Measurements from ENCODE around the gene LITAFD. TPM values are rescaled to one million over a fixed set of nuclear protein-coding genes. Genes with fewer than 3 reads are reported as not detected.
A peak's percentile ranks its signal among the peaks of the same experiment; 100 is the strongest.

Gene LITAFD
- polyA plus RNA-seq, 1 experiment, result not detected

DNA sequence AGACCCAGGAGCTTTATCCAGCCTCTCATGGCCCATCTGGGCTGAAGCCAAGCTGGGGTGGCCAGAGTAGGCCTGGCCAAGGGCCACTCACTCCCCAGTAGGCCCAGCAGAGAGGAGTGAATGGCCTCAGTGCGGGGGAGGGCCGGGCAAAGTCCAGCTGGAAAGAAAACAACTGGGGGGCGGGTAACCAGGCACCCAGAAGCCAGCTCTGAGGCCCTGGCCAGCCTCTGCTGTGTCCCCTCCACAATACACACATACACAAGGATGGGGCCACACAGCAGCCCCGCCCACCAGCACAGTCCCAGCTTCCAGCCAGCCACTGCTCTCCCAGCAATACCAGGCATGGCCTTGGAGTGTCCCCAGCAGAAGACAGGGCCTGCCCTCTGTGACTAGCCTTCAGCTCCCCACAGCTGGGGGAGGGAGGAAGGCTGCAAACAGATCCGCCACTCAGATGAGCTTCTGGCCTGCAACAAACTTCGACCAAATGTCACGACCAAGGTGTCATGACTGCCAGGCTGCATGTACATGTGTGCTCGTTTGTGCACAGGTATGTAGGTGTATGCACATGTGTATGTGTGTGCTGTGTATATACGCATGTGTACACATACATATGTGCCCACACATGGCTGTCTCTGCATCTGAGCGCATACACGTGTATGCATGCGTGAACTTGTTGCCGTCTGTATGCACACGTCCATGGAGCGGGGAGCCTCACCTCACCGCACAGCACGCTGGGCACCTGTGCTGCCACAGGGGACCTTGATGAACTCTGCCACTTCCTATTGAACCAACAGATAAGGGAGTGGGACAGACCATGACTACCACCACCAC lies 18.3 kb upstream of the LITAFD start:
- ChIA-PET CTCF (interaction anchor here (3.8 kb wide), 1 partner anchor 16 kb away, joined by 24 read pairs; the partner anchor contains the start of gene LITAFD), POLR2A (no interaction called here)
- Histone ChIP-seq H3K36me3 (ENCODE audit: control insufficient read depth, insufficient read depth, low read length) (peaks cover 9% of the 10 kb centered on the region), H3K27me3 (ENCODE audit: control insufficient read depth, insufficient read depth, low read length) (no peaks in the 10 kb centered on the region), H3K4me3 (ENCODE audit: low read depth, low read length) (no peak overlapping the region)
- TF ChIP-seq, protein P1, sequence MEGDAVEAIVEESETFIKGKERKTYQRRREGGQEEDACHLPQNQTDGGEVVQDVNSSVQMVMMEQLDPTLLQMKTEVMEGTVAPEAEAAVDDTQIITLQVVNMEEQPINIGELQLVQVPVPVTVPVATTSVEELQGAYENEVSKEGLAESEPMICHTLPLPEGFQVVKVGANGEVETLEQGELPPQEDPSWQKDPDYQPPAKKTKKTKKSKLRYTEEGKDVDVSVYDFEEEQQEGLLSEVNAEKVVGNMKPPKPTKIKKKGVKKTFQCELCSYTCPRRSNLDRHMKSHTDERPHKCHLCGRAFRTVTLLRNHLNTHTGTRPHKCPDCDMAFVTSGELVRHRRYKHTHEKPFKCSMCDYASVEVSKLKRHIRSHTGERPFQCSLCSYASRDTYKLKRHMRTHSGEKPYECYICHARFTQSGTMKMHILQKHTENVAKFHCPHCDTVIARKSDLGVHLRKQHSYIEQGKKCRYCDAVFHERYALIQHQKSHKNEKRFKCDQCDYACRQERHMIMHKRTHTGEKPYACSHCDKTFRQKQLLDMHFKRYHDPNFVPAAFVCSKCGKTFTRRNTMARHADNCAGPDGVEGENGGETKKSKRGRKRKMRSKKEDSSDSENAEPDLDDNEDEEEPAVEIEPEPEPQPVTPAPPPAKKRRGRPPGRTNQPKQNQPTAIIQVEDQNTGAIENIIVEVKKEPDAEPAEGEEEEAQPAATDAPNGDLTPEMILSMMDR (IDR thresholded peaks at IDR 0.05; ENCODE audit: insufficient read depth, low read depth, low read length), result no peak
- DNase-seq (ENCODE audit: low read depth), result no peak

DNA sequence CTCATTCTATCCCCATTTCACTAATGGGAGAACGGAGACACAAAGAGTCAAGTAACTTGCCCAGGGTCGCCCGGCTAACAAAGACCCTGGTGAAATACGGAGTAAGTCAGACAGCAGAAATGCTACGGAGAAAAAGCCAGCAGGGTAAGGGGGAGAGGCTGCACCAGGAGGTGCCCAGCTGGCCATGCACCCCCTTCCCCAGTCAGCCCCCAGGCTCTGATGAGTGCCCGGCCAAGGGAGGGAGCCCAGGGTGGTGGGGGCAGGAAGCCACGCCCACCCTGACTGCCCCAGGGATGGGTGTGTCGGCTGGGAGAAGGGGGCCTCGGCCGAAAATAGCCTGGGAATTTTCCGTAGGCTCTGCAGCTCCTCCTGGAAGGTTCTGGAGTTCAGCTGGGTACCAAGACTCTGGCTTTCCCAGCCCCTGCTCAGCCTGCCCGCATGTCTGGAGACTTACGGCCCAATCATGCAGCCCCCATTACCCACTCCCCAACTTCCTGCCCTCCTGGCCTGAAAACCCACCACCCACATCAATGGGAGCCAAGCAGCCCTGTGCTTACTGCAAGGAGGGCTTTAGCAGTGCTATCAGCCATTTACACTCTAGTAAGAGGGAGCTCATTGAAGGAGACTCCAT lies 17.6 kb upstream of the LITAFD start:
- Histone ChIP-seq H3K4me3 (ENCODE audit: low read depth, low read length) (no peak overlapping the region), H3K27me3 (ENCODE audit: control insufficient read depth, insufficient read depth, low read length) (no peaks in the 10 kb centered on the region), H3K36me3 (ENCODE audit: control insufficient read depth, insufficient read depth, low read length) (peaks cover 3% of the 10 kb centered on the region)
- TF ChIP-seq, protein P1 (IDR thresholded peaks at IDR 0.05; ENCODE audit: insufficient read depth, low read depth, low read length), result no peak
- DNase-seq (ENCODE audit: low read depth), result no peak
- ChIA-PET CTCF (interaction anchor here (3.8 kb wide), 1 partner anchor 15 kb away, joined by 24 read pairs; the partner anchor contains the start of gene LITAFD), POLR2A (no interaction called here)

DNA sequence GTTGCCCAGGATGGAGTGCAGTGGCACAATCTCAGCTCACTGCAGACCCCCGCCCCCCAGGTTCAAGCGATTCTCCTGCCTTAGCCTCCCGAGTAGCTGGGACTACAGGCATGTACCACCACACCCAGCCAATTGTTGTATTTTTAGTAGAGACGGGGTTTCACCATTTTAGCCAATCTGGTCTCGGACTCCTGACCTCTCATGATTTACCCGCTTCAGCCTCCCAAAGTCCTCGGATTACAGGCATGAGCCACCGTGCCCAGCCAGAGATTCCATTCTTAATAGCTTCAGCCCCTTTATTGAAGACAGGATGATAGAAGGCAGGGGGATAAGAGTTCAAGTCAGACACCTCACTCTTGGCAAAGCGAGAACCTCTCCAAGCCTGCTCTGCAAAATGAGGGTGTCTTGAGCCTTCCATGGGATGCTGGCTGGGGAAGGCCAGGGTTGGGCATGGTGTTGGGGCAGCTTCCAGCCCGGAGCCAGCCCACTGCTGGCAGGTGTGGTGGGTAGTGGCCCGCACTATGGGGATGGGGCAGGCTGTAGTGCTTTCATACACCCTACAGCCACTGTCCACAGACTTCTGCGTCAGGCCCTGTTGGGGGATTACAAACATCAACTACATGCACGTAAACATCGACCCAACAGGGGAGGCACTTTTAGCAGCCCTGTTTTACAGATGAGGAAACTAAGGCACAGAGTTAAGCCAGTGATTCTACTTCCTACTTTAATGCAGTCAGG lies 16.8 kb upstream of the LITAFD start:
- POLR2A ChIA-PET, result no interaction called here
- TF ChIP-seq, protein P1 (IDR thresholded peaks at IDR 0.05; ENCODE audit: insufficient read depth, low read depth, low read length), result no peak
- Histone ChIP-seq H3K4me3 (ENCODE audit: low read depth, low read length) (no peak overlapping the region), H3K27me3 (ENCODE audit: control insufficient read depth, insufficient read depth, low read length) (no peaks in the 10 kb centered on the region), H3K36me3 (ENCODE audit: control insufficient read depth, insufficient read depth, low read length) (peaks cover 3% of the 10 kb centered on the region)
- no peak for DNase-seq (ENCODE audit: low read depth)
- CTCF ChIA-PET, result interaction anchor here (3.8 kb wide), 1 partner anchor 15 kb away, joined by 24 read pairs; the partner anchor contains the start of gene LITAFD

DNA sequence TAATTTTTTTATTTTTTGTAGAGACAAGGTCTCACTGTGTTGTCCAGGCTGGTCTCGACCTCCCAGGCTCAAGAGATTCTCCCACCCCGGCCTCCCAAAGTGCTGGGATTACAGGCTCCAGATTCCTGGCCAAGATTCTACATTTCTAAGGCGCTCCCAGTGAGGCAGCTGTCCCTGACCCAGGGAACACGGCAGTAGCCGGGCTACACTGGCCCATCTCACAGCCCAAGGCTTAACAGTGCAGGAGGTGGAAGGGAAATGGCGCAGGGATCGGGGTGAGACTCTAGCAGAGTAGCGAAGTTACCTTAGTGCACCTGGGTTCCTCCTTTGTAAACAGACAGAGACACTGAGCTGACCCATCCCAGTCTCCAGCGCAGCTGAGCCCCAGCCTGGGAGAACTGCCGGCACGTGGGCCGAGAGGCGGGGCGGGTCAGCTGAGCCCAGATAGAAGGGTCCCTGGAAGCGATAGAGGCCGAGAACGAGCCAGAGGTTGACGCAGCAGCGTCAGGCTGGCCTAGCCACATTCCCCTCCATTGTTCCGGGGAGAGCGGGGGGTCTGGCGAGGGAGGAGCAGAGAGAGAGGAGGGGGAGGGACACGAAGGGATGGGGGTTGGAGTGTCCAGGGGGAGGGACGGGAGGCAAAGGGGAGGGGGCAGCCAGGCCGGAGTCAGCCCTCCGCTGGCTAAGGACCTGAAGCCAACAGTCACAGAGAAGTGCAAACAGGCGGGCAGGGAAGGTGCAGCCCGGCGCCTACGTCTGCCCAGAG lies 15.8 kb upstream of the LITAFD start:
- CTCF ChIA-PET, result interaction anchor here (3.8 kb wide), 1 partner anchor 14 kb away, joined by 24 read pairs; the partner anchor contains the start of gene LITAFD
- H3K27me3 ChIP-seq (ENCODE audit: control insufficient read depth, insufficient read depth, low read length), result no peaks in the 10 kb centered on the region
- DNase-seq (ENCODE audit: low read depth), result no peak

More for the DNA sequence above, 15.8 kb upstream of the LITAFD start:
- POLR2A ChIA-PET, result no interaction called here
- TF ChIP-seq, protein P1 (IDR thresholded peaks at IDR 0.05; ENCODE audit: insufficient read depth, low read depth, low read length), result no peak
- Histone ChIP-seq H3K4me3 (ENCODE audit: low read depth, low read length) (peak overlapping the region; percentile 76), H3K36me3 (ENCODE audit: control insufficient read depth, insufficient read depth, low read length) (peaks cover 3% of the 10 kb centered on the region)
